Activated CD4-positive, alpha-beta T cell treated with anti-CD3 and anti-CD28 coated beads for 48 hours (primary cell): Measurements from ENCODE around the gene RGL3.
"Not testable (repeated sequence)": the region's sequence is repeated elsewhere in the genome, so short reads cannot be mapped to it uniquely, and the experiment has no call there.

Source experiments
- DNase-seq: peaks from one replicate; pipeline ENCODE4 v3.0.0-alpha.2; 2020

Gene RGL3

GRCh38 chr19:11448410-11448809 lies 29.3 kb upstream of the RGL3 start:
- DNase-seq, result no peak

- no peak for DNase-seq
Observed at GRCh38 chr19:11447347-11448262, 28.5 kb upstream of the RGL3 start.

GRCh38 chr19:11446652-11447301 lies 27.7 kb upstream of the RGL3 start:
- DNase-seq, result peak; percentile 62

DNA sequence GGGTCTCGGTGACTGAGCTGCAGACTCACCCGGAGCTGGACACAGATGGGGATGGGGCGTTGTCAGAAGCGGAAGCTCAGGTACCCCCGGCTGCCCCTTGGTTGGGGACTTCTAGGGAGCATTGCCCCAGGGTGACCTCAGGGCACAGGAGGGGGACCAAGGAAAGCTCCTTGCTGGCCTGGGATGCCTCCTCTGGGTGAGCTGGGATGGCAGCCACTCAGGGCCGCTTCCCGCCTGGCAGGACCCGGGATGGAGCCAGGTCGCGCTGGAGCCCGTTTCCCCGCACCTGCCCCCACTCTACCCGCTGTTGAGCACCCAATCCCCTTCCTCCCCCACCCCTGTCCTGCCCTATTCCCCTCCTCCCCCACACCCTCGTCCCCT lies 27.1 kb upstream of the RGL3 start:
- DNase-seq, result no peak

GRCh38 chr19:11445141-11445540 lies 26.0 kb upstream of the RGL3 start:
- DNase-seq, result no peak

DNA sequence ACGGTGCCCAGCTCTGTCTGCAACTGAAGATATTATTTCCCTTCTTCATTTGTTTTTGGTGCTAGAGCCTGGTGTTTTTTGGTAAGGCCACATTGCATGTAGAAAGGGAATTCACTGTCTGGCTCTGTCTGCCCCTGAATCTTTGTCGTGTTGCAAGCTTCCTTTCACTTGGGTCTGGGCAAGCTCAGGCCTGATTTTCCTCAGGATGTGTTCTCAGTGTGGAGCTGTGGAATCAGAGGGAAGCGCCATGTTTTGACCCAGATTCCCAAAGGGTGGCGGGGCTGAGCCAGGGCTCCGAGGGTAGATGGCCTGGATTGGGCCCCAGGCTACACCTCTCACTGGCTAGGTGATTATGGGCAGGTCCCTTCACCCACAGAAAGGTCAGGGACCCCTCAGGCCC lies 24.9 kb upstream of the RGL3 start:
- no peak for DNase-seq

DNA sequence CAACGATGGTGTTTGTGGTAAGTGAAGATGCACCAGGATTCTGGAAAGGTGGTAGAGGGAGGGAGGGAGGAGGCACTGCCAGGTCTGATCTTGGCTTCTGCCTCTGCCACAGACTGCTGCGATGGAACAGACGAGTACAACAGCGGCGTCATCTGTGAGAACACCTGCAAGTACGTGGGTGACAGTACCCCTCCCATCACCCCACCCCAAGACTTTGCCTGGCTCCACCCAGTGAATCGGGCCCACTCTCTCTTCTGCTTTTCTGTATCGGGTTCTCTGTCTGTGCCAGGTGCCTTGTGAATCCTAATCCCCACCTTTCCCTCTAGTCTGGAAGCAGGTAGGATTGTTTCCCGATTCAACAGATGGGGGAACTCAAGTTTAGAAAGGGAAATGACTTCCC lies 18.8 kb upstream of the RGL3 start:
- no peak for DNase-seq

DNA sequence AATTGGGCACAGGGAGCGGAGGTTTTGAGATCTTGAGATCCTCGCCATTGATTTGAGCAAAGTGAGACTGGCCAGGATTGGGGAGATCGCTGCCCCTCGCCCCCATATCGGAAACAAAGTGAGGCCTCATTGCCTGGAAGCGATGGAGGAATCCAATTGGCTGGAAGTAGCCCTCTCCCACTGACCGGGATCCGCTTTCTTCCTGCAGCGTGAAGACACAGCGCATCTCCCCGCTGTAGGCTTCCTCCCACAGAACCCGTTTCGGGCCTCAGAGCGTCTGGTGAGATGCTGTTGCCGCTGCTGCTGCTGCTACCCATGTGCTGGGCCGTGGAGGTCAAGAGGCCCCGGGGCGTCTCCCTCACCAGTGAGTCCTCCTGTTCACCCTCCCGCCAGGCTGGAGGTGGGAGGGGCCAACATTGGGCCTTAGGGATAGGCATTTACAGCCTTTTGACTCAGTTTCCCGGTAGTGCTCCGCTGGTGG lies 16.8 kb upstream of the RGL3 start:
- peak; percentile 42 for DNase-seq

- DNase-seq, result peak; percentile 100
Observed at GRCh38 chr19:11435057-11435832, 16.1 kb upstream of the RGL3 start, which contains the start of the genes ODAD3 and PRKCSH. Gene ODAD3, minus strand, starts transcription at chr19:11435121. Its CDS starts 105 bp downstream, at chr19:11435016. Gene PRKCSH, plus strand, starts transcription at chr19:11435635. Its CDS starts 483 bp downstream, at chr19:11436118.

DNA sequence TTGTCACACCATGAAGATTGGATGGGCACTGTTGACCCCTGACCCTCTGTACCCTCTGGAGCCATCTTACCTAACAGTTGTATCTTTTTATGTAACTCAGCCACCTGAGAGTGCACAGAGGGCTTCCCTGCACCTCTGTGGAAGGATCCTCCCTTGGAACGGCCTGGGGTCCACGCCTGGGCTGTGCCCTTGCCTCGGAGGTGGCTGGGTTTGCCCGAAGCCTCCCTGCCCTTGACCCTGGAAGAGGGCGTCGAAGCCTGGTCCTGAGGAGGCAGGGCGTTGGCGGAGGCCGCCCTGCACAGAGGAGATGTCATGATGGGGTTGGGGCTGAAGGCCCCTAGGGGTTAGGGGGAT lies 15.6 kb upstream of the RGL3 start:
- no peak for DNase-seq

- DNase-seq, result not testable (repeated sequence)
Observed at GRCh38 chr19:11433526-11433925, 14.4 kb upstream of the RGL3 start.

GRCh38 chr19:11426656-11427055 lies 7.5 kb upstream of the RGL3 start:
- no peak for DNase-seq

- DNase-seq, result peak; percentile 25
Observed at GRCh38 chr19:11425719-11426457, 6.8 kb upstream of the RGL3 start.

GRCh38 chr19:11423791-11424181 lies 4.7 kb upstream of the RGL3 start:
- no peak for DNase-seq

DNA sequence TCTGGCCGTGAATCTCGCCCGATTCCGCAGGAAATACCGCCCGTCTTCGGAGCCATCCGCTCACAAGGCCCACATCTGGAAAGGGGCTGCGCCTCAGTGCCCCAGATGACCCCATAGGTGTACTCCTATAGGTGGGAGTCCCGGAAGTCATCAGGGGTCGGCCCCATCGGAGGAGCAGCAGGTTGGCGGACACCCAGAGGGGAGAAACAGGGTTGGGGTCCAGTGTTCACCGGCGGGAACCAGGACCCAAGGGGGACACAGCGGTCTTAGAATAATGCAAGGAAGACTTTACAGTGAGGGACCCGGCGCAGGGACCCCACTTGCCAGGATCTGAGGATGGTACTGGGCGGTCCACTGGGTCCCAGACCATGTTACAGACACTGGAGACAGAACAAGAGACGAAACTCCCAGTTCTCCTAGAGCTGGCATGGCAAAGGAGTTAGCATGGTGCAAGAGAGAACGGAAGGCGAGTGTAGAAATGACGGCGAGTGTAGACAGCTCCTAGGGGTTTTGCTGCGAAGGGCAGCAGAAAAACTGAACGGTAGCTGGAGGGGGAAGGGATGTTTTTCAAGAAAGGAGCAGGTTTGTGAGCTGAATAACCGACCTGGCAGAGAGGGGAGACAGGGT lies 4.2 kb upstream of the RGL3 start:
- DNase-seq, result no peak

DNA sequence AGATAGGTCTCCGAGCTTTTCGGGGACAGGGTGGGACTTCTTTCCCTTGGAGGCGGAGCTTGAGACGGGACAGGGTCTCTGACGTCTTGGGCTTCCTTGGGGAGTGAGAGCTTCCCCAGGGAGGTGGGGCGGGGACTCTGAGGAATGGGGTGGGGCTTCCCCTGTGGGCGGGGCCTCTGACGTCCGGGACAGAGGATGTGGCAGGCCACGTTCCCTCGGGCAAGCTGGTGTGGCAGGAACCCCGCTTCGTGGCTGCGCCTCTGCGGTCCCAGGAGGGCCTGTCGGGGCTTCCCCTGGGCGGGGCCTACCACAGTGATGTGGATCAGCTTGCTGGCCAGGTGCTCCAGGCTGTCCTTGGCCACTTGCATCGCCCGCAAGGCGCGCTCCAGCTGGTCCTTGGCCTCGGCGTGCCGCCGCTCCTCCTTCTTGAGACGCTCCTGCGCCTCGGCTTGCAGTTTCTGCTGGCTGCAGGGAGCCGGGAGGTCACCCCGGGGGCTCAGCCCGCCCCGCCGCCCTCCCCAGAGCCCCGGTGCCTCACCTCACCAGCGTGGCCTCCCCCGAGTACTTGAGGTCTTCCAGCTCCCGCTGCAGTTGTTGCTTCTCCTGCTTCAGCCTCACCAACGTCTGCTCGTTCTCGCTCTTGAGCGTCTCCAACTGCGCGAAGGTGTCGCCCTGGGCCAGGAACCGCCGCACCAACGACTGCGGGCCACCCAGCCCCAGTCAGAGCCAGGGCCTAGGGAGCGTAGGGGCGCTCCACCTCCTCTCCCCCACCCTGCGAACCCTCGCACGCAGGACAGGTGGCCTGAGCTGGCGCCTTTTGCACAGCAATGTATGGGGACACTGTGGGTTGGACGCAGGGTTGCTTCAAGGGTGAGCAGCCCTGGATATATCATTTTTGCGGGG lies 3.3 kb upstream of the RGL3 start:
- peak; percentile 77 for DNase-seq

GRCh38 chr19:11421371-11422098 lies 2.4 kb upstream of the RGL3 start:
- DNase-seq, result peak; percentile 63

- DNase-seq, result no peak
Observed at GRCh38 chr19:11420429-11421370, 1.6 kb upstream of the RGL3 start.

GRCh38 chr19:11418094-11418548 lies 993 bp downstream of the RGL3 start:
- DNase-seq, result no peak
